HFFc6 (cell line): Measurements from ENCODE around the gene R3HCC1L. TPM values are rescaled to one million over a fixed set of nuclear protein-coding genes. Genes with fewer than 3 reads are reported as not detected.
A peak's percentile ranks its signal among the peaks of the same experiment; 100 is the strongest.

ENCODE experiments used
- DNase-seq: peaks from one replicate; pipeline ENCODE4 v3.0.0-alpha.2; 2018
- H3K27ac Mint-ChIP-seq: 2 replicates; pipeline ENCODE4 v1.8.0; 2020; ENCODE audit warnings: mild to moderate bottlenecking, mixed read lengths
- H3K27me3 Mint-ChIP-seq: 2 replicates; pipeline ENCODE4 v1.8.0; 2021; ENCODE audit warnings: mild to moderate bottlenecking, moderate library complexity, mixed read lengths; ENCODE audit not compliant: insufficient read depth
- H3K36me3 Mint-ChIP-seq: 2 replicates; pipeline ENCODE4 v1.8.0; 2021; ENCODE audit warnings: low read depth, mixed read lengths
- H3K4me1 Mint-ChIP-seq: 2 replicates; pipeline ENCODE4 v1.8.0; 2020; ENCODE audit warnings: low read depth, mixed read lengths
- H3K4me3 Mint-ChIP-seq: 2 replicates; pipeline ENCODE4 v1.8.0; 2020; ENCODE audit warnings: mild to moderate bottlenecking, moderate library complexity, mixed read lengths
- H3K9me3 Mint-ChIP-seq: 2 replicates; pipeline ENCODE4 v1.8.0; 2020; ENCODE audit warnings: mild to moderate bottlenecking, mixed read lengths
- CTCF ChIP-seq: fragments of 200-600 bp; sonication (generic); IDR thresholded peaks from 2 replicates; pipeline ENCODE4 v1.5.0; 2021; ENCODE audit warnings: antibody characterized with exemption, mild to moderate bottlenecking
- total RNA-seq, 6 experiments: library from RNA; stranded (reverse); fragmentation: NEBNext Ultra II Directional; extraction: Animal tissue kit (Norgen Biotek cat#: 25700); gene quantifications; 2 replicates in 1 of 6; 3 replicates in 5 of 6; pipeline ENCODE4 v1.2.3, GENCODE V29; 2021

R3HCC1L gene
- total RNA-seq, 6 experiments from 2014 or later, result 7.4 to 8.1 (median 7.6) TPM

- Mint-ChIP-seq H3K27ac (no peak overlapping the region), H3K36me3 (peaks cover 39% of the 10 kb centered on the region), H3K4me1 (peaks cover 20% of the 10 kb centered on the region), H3K4me3 (no peak overlapping the region), H3K27me3 (peaks cover 2% of the 10 kb centered on the region), H3K9me3 (no peaks in the 10 kb centered on the region)
- DNase-seq, result no peak
- TF ChIP-seq CTCF, result no peak
These were observed 79.3 kb downstream of the R3HCC1L start for GRCh38 chr10:98213740-98214139.

GRCh38 chr10:98215373-98215772 lies 80.9 kb downstream of the R3HCC1L start:
- peaks cover 12% of the 10 kb centered on the region; the same call in 1 of the 2 replicates for H3K4me1 Mint-ChIP-seq
- peaks cover 12% of the 10 kb centered on the region for H3K9me3 Mint-ChIP-seq
- peaks cover 2% of the 10 kb centered on the region for H3K27me3 Mint-ChIP-seq
- H3K36me3 Mint-ChIP-seq, result peaks cover 43% of the 10 kb centered on the region
- DNase-seq, result no peak
- no peak overlapping the region for H3K27ac Mint-ChIP-seq
- TF ChIP-seq CTCF, result no peak
- no peak overlapping the region for H3K4me3 Mint-ChIP-seq

- no peak overlapping the region for H3K4me3 Mint-ChIP-seq
- no peak for TF ChIP-seq CTCF
- H3K36me3 Mint-ChIP-seq, result peaks cover 38% of the 10 kb centered on the region
- no peak overlapping the region for H3K27ac Mint-ChIP-seq
- H3K4me1 Mint-ChIP-seq, result 0 out of 2 replicates have a peak, but pooled peaks cover 11% of the 10 kb centered on the region
- H3K27me3 Mint-ChIP-seq, result no peaks in the 10 kb centered on the region; the same call in 1 of the 2 replicates
- peaks cover 12% of the 10 kb centered on the region for H3K9me3 Mint-ChIP-seq
- no peak for DNase-seq
These were observed 83.3 kb downstream of the R3HCC1L start for GRCh38 chr10:98217801-98218200.

- H3K4me1 Mint-ChIP-seq, result peaks cover 26% of the 10 kb centered on the region
- H3K4me3 Mint-ChIP-seq, result no peak overlapping the region
- H3K27me3 Mint-ChIP-seq, result no peaks in the 10 kb centered on the region
- DNase-seq, result no peak
- TF ChIP-seq CTCF, result no peak
- H3K9me3 Mint-ChIP-seq, result peaks cover 18% of the 10 kb centered on the region
- peak overlapping the region; percentile 51; the same call in 1 of the 2 replicates for H3K27ac Mint-ChIP-seq
- H3K36me3 Mint-ChIP-seq, result peaks cover 14% of the 10 kb centered on the region
These were observed 89.4 kb downstream of the R3HCC1L start for GRCh38 chr10:98223874-98224273.

- Mint-ChIP-seq H3K27me3 (no peaks in the 10 kb centered on the region), H3K4me3 (no peak overlapping the region), H3K27ac (peak overlapping the region; percentile 51; the same call in 1 of the 2 replicates), H3K9me3 (peaks cover 14% of the 10 kb centered on the region), H3K4me1 (peaks cover 26% of the 10 kb centered on the region), H3K36me3 (peaks cover 8% of the 10 kb centered on the region)
- TF ChIP-seq CTCF, result no peak
- DNase-seq, result peak; percentile 25
These were observed 90.1 kb downstream of the R3HCC1L start for GRCh38 chr10:98224509-98224908.

GRCh38 chr10:98224996-98225395 lies 90.5 kb downstream of the R3HCC1L start:
- H3K4me1 Mint-ChIP-seq, result peaks cover 26% of the 10 kb centered on the region
- H3K36me3 Mint-ChIP-seq, result peaks cover 3% of the 10 kb centered on the region
- peaks cover 9% of the 10 kb centered on the region for H3K9me3 Mint-ChIP-seq
- no peak overlapping the region for H3K4me3 Mint-ChIP-seq
- no peak for DNase-seq
- no peaks in the 10 kb centered on the region for H3K27me3 Mint-ChIP-seq
- peak overlapping the region; percentile 2; the same call in 1 of the 2 replicates for H3K27ac Mint-ChIP-seq
- TF ChIP-seq CTCF, result no peak
